C4-2B (cell line): ENCODE measurements around the gene TEAD3.
"Not testable (repeated sequence)": the region's sequence is repeated elsewhere in the genome, so short reads cannot be mapped to it uniquely, and the experiment has no call there.

Experiments
- H3K27ac ChIP-seq: fragments of 450-650 bp; 2 replicates; pipeline ENCODE4 v1.5.1; 2017
- ZFX ChIP-seq: fragments of 450-650 bp; IDR thresholded peaks from 2 replicates; pipeline ENCODE4 v1.6.1; 2017
- TF ChIP-seq, protein P1 (sequence below): fragments of 450-650 bp; conservative IDR thresholded peaks from 2 replicates; pipeline ENCODE4 v1.5.1; 2017; ENCODE audit warnings: mild to moderate bottlenecking

The TEAD3 gene

DNA sequence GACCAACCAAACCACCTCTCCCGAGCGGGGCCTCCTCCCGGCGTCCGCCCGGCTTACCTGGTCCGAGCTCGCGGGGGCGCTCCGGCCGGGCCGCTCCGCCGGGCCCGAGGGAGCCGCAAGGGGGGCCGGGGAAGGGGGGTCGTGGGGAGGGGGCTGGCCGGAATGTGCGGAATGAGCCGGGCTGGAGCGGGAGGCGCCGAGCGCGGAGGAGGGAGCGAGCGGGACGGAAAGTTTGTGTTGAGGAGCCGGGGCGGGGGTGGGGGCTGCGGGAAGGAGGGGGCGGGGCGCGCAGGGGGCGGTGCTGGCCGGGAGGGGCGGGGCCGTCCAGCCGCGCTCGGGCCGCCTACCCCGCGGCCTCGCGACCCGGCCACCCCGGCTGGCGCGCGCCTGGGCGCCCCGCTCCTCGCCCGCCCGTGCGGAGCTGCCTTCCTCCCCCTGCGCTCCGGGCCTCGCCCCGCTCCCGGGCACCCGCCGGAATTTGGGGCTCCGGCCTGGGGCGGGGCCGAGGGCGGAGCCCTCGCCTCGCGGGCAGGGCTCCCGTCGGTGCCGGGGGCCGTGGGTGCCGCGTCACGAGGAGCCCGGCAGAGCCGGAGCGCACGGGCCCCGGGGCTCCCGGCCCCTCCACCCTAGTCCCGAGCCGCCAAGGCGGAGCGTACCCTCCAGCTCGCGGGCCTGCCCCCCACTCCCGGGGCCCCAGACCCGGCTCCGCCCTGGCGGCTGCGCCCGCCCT is at the start of gene TEAD3:
Gene TEAD3 (minus strand): TSS at position 239 of the 730 bp plus-strand sequence.
- peak within 1 kb of the TSS; percentile 97 for H3K27ac ChIP-seq
- TF ChIP-seq ZFX, result no peak
- TF ChIP-seq, protein P1, sequence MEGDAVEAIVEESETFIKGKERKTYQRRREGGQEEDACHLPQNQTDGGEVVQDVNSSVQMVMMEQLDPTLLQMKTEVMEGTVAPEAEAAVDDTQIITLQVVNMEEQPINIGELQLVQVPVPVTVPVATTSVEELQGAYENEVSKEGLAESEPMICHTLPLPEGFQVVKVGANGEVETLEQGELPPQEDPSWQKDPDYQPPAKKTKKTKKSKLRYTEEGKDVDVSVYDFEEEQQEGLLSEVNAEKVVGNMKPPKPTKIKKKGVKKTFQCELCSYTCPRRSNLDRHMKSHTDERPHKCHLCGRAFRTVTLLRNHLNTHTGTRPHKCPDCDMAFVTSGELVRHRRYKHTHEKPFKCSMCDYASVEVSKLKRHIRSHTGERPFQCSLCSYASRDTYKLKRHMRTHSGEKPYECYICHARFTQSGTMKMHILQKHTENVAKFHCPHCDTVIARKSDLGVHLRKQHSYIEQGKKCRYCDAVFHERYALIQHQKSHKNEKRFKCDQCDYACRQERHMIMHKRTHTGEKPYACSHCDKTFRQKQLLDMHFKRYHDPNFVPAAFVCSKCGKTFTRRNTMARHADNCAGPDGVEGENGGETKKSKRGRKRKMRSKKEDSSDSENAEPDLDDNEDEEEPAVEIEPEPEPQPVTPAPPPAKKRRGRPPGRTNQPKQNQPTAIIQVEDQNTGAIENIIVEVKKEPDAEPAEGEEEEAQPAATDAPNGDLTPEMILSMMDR, result no peak

DNA sequence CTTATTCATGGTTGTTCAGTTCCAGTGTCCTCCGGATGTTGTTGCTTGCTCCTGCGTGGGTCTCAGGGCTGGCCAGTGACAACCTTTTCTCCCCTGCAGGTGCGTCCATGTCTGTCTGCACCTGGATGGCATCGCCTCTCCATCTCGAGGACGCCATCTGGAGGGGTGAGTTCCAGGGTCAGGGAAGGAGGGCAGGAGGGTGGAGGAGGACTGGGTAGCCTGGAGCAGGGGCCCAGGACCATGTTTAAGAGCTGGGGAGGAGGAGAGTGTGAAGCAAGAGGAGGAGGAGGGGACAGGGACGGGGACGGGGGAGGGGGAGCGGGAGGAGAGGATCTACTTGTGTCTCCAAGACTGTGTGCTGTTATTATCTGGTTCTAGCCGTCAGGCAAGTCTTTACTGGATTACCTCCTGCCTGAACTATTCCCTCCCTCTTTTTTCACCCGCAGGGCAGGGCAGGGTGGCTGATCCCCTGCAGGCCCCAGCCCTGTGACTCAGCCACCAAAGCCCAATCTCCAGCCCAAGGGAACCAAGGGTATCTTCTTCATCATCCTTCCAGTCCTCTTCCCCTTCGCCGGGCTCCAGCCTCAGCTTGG is 48.0 kb upstream of the TEAD3 start:
- TF ChIP-seq, protein P1, result no peak
- TF ChIP-seq ZFX, result no peak
- no peak overlapping the region for H3K27ac ChIP-seq

DNA sequence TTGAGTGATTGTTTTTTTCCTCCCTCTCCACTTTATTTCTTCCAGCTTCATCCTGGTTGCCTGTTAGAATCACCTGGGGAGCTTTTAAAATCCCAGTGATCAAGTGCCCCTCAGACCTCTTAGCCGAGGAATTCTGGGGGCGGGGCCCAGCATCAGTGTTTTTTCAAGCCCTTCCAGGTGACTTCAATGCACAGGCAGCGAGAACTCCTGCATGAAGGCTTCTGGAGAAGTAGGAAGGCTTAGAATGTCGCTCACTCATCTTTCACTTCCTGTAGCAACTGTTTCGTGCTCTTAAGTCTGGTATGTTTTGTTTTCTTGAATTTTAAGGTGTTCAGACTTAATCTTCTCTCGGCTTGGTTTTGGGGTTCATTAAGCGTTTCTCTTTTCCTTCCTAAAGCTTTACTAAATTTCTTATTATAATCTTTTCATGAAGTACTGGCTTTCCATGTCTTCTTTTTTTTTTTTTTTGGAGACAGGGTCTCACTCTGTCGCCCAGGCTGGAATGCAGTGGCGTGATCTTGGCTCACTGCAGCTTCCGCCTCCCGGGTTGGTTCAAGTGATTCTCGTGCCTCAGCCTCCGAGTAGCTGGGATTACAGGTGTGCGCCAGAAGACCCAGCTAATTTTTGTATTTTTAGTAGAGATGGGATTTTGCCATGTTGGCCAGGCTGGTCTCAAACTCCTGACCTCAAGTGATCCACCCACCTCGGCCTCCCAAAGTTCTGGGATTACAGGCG is 46.7 kb upstream of the TEAD3 start:
- no peak overlapping the region for H3K27ac ChIP-seq
- TF ChIP-seq, protein P1, result no peak
- TF ChIP-seq ZFX, result no peak

DNA sequence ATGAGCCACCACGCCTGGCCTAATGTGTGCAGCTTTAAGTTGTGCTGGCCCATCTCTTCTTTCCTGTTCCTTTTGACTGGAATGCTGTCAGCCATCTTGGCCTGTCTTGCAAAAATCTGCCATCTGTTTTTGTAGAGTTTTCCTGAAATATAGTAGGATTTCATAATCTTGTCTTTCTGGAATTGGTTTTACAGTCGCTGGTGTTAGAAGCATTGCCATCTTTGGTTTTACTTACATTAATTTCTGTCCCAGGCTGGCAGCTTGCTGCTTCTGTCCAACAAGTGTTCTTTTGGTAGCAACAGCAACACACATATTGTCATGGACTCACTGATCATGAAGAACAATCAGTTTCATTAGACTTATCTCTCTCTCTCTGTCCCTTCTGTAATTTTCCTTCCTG is 45.0 kb upstream of the TEAD3 start:
- TF ChIP-seq, protein P1, result no peak
- TF ChIP-seq ZFX, result no peak
- no peak overlapping the region for H3K27ac ChIP-seq

DNA sequence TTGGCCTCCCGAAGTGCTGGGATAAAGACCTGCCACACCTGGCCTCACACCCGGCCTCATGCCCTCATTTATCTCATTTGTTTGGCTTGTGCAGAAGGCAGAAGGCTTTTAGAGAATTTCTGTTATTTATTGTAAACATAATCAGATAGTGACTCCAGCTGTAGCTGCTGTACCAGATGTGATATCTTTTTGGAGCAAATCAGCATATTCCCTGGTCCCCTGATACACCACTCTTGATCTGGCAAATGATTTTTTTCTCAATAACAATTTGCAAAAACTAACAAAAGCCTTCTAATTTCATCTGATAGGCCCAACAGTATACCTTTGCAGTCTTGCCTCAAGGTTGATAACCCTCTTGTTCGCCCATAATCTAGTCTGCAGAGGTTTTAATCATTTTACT is 42.3 kb upstream of the TEAD3 start:
- TF ChIP-seq, protein P1, result no peak
- no peak for TF ChIP-seq ZFX
- H3K27ac ChIP-seq, result no peak overlapping the region

DNA sequence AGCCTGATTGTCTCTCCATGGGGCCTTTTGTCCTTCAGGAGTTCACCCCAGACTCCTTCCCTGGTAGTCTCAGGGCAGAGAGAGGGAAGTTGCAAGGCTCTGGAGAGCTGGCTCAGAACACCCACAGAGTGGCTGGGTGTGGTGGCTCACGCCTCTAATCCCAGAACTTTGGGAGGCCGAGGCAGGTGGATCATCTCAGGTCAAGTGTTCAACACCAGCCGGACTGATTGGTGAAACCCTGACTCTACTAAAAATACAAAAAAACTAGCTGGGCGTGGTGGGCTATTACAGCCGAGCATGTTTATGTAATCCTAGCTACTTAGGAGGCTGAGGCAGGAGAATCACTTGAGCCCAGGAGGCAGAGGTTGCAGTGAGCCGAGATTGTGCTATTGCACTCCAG is 39.0 kb upstream of the TEAD3 start:
- not testable (repeated sequence) for H3K27ac ChIP-seq

DNA sequence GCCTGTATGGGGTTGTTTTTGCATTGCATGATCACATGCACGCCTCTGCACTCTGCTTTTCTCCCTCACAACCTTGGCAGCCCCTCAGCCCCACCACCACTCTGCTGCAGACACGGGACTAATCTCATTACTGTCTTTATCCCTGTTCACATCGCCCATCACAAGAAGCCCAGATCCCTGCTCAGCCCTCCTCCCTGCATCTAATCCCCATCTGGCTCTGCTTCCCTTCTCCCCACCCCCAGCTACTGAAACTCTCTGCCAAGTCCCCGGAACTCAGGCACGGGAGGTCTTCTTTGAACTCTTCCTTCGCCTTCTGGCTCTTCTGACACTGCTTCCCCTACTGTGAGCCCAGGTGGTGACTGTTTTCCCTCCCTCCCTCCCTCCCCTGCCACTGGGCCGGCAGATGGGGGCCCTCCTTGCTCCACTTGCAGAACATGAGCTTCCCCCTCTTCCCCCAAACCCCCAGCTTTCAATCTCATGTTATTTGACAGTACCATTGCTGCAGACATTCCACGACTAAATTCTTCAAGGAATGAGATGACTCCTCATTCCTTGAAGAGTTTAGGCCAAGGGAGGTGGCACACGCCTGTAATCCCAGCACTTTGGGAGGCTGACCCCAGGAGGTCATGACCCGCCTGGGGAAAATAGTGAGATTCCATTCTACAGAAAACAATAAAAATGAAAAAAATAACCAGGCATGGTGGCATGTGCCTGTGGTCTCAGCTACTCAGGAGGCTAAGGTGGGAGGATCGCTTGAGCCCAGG is 37.7 kb upstream of the TEAD3 start:
- H3K27ac ChIP-seq, result no peak overlapping the region
- TF ChIP-seq, protein P1, result no peak
- no peak for TF ChIP-seq ZFX
